Right lobe of liver (tissue), 4 donors: ENCODE results near the gene MAPK8.

Experiments
- CTCF ChIP-seq, 4 donors: fragments of 200-600 bp in 3 of 4; fragments of 450-650 bp in 1 of 4; IDR thresholded peaks; one replicate each; pipeline versions ENCODE4 v1.5.1 to v1.8.0; 2016 to 2022; ENCODE audit warnings: antibody characterized with exemption in 4 of 4, mild to moderate bottlenecking in 2 of 4
- POLR2A ChIP-seq: fragments of 450-650 bp; IDR thresholded peaks from one replicate; pipeline ENCODE4 v1.6.1; 2017; ENCODE audit warnings: antibody characterized with exemption, mild to moderate bottlenecking
- donor health status: DM: no; HTN: no; CAD: no.
- donor health status: DM: no; HTN: no; CAD: no.
- donor health status: DM: no; HTN: yes; CAD: no.

GRCh38 chr10:48474765-48475365, 168.4 kb downstream of the MAPK8 start:
- no peak for TF ChIP-seq CTCF (IDR thresholded peaks at IDR 0.05)
- TF ChIP-seq POLR2A, result no peak
